ENCODE results near the gene NACC2.

Gene NACC2

DNA sequence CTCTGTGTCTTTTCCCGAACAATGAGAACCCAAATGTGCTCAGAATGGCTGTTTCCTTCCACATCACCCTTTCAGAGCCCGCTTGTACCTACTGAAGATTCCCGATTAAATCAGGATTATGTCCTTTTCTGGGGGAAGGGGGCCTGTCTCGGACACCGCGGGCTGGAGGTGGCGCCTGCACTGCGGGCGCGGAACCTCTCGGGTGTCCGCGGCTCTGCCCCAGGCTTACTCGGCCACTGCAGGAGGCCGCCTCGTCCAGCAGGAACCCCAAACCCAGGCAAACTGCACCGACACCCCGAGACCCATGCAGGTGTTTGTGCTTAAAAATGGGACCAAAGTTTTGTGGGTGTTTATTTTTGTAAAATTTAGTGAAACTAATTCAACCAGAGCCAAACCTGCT lies 32.2 kb upstream of the NACC2 start:
- DNase-seq = no peak

DNA sequence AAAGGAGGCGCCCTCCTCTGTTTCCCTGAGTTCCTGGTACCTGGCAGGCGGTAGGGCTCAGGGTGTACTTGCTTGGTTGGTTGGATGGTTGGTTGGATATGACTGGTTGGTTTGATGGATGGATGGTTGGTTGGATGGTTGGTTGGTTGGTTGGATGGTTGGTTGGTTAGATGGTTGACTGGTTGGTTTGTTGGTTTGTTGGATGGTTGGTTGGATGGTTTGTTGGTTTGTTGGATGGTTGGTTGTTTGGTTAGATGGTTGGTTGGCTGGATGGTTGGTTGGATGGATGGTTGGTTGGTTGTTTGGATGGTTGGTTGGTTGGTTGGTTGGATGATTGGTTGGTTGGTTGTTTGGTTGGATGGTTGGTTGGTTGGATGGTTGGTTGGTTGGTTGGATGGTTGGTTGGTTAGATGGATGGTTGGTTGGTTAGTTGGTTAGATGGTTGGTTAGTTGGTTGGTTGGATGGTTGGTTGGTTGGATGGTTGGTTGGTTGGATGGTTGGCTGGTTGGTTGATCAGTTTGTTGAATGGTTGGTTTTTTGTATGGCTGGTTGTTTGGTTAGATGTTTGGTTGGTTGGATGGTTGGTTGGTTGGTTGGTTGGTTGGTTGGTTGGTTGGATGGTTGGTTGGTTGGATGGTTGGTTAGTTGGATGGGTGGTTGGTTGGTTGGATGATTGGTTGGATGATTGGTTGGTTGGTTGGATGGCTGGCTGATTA lies 30.0 kb upstream of the NACC2 start:
- no peak for DNase-seq

DNA sequence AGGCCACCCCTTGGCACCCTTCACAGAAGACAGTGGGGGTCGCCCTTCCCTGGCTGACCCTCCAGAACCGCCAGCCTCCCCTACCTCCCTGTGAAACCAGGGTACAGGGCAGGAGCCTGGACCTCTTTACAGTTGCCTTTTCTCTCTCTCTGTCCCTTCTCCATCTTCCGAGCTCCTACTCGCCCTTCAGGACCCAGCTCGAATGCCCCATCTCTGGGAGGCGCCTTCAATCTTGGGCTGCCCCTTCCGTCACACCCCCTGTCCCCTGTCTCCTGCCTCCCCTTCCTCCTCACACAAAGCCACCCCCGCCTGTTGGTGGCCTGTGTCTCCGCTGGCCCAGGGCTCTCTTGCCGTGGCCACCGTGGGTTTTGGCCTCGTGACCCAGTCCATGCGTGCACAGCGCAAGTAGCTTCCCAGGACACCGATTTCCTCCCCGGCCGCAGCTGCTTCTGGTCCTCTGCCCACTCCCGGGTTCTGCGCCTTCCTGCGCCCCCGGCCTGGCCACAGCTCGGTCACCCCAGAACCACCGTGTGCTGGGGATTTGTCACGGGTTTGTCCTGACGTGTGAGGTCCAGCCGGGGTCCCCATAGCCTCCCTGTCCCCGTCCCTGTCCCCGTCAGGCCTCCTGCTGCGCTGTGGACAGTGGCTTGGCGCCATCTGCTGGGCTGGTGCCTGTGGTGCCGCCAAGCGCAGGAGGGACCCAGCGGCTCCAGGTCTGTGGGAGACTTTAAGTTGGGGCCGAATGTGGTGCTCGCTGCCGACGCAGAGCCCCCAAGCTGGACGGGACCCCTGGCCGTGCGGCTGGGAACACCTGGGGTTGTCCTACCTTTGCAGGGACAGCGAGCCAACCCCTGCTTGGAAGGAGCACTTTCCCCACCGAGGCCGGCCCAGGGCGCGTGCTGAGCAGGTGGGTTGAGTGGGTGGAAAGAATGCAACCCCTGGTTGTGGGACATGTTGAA lies 27.6 kb upstream of the NACC2 start:
- peak; percentile 84 for DNase-seq

DNA sequence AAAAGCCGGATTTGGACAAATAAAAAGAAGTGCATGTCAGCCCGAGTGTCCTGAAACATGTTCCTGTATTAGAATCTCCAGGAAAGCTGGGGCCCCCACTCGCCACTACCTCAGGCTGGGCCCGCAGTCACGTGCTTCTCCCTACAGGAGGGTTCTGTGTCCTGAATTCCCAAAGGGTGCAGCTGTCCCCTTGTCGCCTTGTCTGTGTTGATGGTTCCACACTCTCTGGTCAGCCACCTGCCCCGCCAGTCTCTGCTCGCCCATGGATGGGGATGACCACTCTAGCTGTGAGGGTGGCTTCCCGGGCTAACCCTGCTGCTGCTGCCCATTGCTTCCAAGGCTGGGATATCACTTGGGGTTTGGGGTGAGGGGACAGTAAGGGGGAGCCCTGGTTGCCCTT lies 26.7 kb upstream of the NACC2 start:
- no peak for DNase-seq

DNA sequence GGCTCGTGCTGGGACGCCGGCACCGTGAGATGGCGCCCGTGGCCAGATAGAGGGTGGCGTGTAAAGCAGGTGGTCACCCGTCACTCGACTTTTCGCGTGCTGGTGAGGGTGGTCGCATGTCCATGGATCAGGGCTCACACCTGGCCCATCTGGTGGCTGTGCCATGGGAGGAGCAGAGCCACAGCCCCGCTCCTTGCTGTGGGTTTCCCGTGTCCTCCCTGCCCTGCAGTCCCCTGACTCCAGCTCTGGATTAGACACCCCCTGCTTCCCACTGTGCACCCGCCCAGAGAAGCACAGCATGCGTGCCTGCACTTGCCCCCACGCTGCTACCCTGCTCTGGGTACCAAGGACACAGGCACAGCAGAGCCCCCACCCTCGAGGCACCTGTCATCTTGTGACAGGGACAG lies 25.4 kb upstream of the NACC2 start:
- no peak for DNase-seq

DNA sequence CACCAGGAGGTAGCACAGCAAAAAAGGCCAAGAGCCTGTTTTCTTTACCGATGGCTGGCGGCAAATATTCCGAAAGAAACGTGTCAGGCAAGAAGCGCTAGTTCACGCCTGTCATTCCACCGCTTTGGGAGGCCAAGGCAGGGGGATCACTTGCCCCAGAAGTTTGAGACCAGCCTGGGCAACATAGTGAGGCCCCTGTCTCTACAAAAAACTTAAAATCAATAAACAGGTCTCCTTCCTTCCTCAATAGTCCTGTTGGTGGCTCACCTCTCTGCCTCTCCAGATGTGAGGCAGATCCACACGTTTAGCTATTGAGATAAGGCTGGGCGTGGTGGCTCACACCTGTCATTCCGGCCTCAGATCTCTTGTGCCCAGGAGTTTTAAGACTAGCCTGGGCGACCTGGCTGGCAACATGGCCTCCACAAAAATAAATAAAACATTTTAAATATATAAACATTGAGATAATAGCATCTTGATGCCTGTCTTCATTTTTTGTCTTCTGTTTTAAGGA lies 24.8 kb upstream of the NACC2 start:
- DNase-seq = no peak

DNA sequence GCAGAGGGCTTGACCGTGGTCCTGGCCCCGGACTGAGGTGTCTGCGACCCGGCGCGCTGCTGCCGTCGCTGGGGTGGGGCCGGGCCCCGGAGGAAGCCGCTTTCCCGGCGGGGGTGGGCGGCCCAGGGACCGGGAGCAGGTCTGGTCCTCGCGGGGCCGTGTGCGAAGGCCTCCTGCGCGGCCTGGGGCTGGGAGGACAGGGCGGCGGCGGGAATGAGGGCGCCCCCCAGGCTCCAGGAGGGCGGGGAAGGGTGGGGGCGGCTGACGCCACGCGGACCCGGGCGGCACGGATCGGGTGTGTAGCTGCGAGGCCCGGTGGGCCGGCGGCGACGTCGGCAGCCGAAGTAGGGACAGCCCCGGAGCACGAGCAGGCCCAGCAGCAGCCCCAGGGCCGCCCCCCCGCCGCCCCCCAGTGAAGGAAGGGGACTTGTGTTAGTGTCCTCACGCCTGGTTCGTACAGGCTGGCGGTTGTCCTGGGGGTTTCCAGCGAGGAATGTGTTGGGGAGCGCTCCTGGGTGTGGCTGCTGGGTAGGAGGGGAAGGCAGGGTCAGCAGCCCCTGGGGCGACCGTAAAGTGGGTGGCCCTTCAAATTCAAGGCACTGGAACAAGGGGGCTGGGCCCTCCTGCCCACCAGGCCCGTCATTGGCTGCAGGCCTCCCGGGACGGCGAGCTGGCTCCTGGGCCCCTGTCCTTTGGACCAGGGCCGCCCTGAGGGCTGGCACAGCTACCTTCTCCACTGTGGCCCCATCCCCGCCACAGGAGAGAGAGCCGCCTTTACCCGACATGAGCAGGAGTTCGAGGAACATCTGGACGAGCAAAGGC lies 24.2 kb upstream of the NACC2 start:
- no peak for DNase-seq

DNA sequence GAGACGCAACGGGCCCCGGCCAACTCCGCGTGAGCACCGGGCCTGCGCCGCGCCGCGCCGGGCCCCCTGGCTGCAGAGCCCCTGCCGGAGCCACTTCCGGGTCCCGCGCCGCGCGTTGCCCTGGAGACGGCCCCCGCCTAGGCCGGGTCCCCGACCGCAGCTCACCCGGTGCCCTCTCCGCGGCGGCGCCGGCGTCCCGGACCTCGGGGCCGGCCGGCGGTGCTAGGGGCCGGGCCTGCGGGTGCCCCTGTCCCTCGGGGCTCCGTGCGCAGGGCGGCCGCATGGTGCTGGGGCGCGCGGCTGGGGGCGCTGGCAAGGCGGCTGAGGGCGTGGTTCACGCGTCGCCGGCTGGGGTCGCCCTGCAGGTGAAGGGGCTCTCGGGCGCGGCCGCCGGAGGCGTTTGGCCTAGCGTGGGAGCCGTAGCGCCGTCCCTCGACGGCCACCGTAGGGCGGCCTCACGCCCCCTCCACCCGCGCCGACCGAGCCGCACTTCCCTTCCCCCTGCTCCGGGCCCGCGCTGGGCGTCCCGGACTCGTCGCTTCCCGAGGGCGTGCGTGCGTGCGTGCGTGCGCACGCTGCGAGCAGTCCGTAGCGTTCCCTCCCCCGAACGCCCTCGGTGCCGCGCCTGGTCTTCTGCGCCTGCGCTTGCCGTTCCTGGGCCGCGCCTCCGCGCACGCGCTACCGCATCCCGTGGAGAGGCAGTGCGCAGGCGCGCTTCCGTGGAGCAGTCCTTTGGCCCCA lies 23.4 kb upstream of the NACC2 start, which contains the start of gene TMEM250:
TSS of gene TMEM250 (minus strand) at position 556 of the 741 bp plus-strand sequence. CDS start 1,975 bp downstream, outside the sequence.
- DNase-seq = peak; percentile 94

DNA sequence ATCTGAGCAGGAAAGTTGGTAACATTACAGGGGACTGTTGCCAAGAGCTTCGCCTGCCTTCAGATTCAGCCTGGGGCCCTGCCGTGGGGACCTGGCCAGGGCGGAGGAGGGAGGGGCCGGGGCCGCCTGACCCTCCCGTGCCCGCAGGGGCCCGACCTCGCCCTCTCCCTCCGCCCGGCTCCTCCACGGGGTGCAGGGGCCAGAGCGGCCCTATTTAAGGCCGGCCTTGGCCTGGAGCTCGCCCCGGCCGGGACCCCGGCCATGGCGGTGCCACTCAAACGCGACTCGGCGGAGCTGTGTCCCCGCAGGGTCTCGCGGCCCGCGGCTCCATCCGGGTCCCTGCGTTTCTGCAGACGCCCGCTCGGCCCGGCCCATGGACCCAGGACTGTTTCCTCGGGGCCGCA lies 22.8 kb upstream of the NACC2 start:
- no peak for DNase-seq

- DNase-seq = no peak
Measured at GRCh38 chr9:136117291-136117915, 22.3 kb upstream of the NACC2 start.

GRCh38 chr9:136116360-136117098 lies 21.4 kb upstream of the NACC2 start:
- no peak for DNase-seq

- peak; percentile 7 for DNase-seq
Measured at GRCh38 chr9:136115641-136116359, 20.7 kb upstream of the NACC2 start.

DNA sequence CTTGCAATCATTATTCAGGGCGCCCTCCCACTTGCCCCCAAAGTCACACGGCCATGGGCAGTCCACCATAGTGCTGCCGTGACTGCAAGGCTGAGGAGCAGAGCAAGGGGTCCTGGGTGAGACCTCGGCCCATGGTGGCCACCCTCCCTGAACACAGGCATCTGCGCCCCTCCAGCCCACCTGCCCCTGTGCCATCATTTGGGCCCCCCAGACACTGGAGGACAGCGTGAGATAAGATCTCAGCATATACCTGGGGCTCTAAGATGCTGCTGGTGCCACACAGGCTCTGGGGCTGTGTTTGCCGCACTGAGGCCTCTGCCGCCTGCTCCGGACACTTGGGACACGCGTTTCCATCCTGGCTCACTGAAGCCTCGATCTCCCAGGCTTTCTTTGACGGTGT lies 20.1 kb upstream of the NACC2 start:
- DNase-seq = no peak

- DNase-seq = no peak
Measured at GRCh38 chr9:136114610-136115009, 19.5 kb upstream of the NACC2 start.

GRCh38 chr9:136112541-136112940 lies 17.5 kb upstream of the NACC2 start:
- no peak for DNase-seq

DNA sequence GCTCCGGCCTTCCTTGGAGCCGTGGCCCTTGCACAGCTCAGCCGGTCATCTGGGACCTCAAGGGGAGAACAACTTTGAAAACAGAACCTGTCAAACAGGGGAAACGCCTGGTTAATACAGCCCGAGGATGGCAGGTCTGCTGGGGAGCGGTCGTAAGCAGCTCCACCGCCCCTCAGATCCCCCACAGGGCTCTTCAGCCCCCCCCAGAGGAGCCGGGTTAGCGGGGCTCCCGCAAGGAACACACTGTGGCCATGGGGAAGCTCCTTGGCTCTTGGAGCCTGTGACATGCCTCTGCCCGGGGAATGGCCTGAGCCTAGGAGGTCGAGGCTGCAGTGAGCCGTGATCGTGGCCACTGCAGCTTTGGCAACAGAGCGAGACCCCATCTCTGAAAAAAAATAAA lies 16.8 kb upstream of the NACC2 start:
- no peak for DNase-seq

DNA sequence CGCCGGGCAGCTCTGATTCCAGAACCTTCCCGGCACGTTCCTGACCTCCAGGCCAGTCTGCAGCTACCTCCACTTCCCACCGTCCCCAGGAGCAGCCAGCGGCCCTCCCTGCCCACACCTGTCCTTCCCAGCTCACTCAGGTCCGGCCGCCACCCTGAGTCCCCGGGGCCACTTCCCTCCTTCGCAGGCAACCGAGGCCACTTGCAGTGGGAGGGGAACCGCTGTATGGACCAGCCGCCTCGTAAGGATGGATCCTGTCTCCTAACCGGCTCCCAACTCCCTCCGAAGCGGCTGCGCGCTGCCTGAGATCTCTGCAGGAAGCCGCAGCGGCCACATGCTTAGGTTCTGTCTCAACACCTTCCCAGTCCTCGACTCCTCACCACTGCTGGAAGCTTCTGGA lies 16.1 kb upstream of the NACC2 start:
- DNase-seq = no peak

DNA sequence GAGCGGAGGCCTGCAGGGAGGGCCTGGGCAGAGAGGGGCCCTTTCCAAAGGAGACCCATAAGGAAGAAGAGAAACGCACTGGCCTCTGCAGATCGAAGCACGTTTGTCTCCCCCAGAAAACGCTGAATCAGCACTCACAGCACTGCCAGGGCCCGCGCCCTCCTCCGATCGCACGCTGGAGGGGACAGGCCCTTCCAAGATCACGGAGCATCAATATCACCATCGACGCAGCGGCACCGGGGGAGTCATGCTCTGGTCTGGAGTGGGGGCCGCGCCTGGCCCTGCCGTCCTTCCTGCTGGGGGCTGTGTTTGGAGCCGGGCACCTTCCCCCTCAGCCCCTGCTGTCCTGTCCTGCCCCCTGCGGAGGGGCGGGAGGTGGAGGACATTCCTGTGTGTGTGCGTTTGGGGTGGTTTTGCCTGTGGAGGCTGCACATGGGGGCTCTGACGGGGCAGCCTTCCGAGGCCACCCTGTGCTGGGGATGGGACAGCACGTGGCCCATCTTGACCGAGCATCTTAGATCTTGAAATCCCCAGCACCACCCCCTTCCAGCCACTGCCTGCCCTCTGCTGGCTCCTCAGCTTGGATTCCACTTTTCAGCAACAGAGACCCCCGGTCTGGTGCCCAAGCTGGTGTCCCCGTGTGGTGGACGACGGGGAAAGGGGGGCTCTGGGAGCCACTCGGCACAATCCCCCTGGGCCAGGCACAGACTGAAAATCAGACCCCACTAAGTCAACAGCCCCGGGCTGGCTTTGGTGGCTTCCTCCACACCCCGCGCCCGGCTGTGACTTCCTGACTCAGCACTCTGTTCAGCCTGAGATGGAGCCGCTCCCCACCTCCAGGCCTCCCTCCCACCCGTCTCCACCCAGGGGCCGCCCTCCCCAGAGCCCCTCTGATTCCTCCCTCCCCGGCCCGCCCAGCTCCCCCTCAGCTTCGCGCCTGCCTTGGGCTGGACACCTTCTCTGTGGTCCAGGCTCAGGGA lies 15.3 kb upstream of the NACC2 start:
- DNase-seq = peak; percentile 27

Measured in midbrain (tissue), 1 donor.